Umbilical cord (tissue), 2 donors: ENCODE measurements around the gene DLD. TPM values are rescaled to one million over a fixed set of nuclear protein-coding genes. Genes with fewer than 3 reads are reported as not detected.
"Not testable (repeated sequence)": the region's sequence is repeated elsewhere in the genome, so short reads cannot be mapped to it uniquely, and the experiment has no call there.

Source experiments
- DNase-seq: peaks from one replicate; pipeline ENCODE4 v3.0.0-alpha.2; 2015; ENCODE audit warnings: low spot score
- total RNA-seq: library from RNA; depleted of rRNA; stranded (reverse); fragments of >200 nt; gene quantifications from one replicate; pipeline ENCODE4 v1.2.3, GENCODE V29; 2014; ENCODE audit warnings: low replicate concordance; ENCODE audit not compliant: insufficient read depth

DLD gene
- total RNA-seq, 1 donor from 2014 or later, result 69.1 TPM

DNA sequence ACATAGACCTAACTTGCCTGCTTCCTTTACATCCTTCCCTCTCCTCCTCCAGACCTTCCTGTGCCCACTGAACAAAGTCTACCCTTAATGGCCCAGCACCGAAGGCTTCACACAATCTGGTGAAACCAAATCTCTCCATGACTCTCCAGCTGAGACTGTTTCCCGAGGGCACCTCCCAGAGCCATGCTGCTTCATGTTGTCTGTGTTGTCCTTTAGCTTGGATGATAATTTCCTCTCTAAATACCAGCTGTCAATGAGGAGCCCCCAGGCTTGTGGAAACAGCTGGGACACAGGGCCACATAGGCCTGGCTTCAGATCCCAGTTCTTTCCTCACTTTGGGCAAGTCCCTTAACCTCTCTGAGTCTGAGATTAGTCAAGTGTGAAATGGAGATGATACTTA, 54.3 kb downstream of the DLD start:
- no peak for DNase-seq

DNA sequence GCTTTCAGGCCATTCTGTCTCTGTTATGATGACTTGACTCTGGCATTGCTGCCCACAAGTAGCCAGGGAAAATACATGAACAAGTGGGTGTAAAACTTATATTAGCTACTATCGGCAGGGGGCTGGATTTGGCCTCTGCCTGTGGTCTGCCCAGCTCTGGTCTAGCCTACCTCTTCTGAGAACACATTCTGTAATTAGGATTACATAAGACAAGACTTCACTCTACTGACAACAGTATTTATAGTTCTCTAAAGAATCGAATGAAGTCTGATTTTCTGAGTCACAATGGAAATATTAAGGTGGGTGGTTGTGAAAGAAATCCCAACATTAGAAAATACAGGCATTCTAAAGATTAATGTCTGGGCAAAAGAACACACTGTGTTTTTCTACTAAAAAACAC, 55.5 kb downstream of the DLD start:
- no peak for DNase-seq

DNA sequence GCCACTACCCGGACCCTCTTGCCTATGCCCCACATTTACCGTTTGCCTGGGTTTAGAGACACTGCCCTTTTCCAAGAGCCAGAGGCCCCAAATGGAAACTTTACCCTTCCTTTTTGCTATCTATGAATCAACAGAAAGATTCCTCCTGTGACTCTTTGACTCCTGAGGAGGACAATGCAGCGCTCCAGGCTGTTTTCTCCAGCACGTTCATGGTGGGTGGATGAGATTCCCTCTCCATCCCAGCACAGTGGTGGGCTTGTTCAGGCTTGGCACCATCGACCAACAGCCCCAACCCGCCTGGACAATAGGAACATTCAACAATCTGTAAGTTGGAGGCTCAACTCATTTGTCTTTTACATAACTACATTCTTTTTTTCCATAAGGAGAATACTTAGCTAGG, 55.9 kb downstream of the DLD start:
- no peak for DNase-seq

DNA sequence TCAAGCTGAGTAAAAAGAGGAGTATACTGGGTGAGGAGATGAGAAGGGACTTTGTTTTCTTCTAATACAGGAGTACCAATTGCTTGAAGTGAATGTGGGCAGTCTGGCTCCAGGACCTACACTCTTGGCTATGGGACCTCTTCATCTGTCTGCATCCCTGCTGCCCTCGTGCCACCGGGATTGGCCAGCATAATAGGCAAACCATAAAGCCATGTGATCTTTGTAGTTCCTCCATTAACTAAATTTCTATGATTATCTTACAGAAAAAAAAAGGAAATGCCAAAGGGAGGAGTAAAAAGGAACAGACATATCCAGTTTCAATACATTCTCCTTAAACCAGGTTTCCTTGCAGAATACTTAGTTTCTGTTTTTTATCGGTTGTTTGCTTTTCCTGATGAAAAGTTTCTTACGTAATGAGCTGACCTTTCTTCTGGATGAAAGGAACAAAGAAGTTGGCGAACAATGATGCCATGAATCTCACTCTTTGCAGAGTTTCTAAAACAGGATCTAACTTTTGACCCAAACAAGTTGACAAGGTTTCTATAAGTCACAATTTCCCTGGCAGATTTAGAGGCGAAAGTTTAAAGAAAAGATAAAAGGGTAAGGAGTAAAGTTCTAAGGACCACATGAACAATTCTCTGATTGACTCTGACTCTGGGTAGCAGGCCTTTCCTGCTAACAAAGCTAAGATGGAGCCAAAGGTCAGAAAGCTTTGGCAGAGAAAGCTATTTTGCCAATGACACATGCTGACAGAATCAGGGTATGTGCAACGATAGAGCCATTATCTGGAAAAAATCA, 57.9 kb downstream of the DLD start:
- peak; percentile 76 for DNase-seq

DNA sequence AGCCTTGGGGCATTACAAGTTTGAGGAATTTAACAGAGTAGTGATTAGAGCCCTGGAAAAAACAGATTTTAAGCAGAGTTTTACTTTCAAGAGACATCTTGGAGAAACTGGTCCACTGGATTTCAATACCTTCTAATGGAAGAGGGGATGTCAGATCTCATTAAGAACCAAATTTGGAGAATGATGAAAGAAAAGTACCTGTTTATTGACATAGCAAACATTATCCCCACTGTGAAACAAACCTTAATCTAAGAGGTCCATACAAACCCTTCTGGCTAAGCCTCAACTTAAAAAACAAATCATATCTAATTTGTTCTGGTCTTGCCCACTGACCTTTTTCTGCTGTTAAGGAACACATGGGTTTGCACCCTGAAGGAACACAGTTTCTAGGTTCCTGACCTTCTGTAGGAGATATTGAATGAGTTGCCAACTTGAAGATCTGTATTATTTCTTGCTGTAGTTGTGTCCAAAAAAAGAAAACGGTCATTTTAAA, 58.5 kb downstream of the DLD start:
- no peak for DNase-seq

DNA sequence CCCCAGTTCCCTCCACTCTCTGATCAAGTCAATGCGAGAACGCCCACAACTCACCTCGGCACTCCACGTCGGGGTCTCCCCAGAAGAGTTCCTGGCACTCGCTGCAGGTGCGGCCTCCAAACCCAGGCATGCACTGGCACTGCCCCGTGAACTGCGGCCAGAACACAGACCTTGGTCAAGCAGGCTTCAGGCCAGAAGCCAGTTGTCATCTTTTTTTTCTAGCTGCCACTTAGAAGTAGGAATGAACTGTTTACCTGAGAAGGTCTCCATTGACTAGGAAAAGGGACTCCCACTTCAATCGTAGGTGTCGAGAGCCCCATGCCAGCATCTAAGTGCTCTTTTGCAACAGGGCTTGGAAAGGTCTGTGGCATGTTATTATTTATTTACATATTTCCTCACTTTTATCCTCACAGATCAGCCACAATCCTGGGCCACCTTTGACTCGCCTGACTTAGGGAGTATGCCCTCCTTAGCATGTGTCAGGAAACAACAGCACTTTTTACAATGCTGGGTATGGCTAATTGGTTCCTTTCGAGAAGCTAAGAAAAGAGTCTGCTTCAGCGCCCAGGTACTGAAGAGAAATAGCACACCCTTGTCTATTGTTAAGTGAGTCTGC, 60.3 kb downstream of the DLD start:
- no peak for DNase-seq

DNA sequence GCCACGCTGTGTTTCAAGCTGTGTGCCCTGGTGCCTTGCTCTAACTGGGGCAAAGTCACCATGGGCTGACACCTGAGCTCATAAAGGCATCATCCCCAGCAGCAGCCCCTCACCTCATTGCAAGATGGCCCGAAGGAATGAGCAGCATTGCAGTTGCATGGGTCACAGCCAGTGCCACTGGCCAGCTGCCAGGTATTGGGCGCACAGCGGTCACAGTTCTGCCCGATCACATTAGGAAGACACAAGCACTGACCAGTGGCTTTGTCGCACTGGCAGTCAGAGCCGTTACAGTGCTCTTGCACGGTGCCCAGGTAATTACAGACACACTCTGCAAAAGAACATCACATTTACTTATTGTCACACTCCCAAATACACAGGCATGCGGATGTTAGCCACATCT, 60.9 kb downstream of the DLD start:
- DNase-seq, result no peak

DNA sequence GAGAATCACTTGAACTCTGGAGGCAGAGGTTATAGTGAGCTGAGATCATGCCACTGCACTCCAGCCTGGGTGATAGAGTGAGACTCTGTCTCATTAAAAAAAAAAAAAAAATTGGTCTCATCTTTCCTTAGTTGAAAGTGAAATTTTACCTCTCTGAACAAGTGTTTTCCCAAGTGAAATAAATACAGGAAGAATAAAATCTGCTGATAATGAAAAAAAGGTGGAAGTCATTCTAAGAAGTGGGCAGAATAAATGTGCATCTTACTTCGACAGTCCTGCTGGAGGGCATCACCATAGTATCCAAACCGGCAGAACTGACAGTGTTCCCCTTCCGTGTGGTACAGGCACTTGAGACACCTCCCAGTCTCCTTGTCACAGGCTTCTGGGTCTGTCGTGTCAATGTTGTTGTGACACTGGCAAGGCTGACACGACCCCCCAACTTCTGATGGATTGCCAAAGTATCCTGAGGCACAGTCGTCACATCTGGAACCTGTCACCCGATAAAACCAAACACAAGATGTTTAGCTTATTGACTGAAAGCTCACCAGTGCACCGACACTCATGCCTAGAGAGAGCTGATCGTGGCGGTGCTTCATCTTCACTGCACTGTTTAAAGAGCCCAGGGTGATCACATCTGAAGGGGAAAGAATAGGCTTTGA, 62.4 kb downstream of the DLD start:
- DNase-seq, result no peak

DNA sequence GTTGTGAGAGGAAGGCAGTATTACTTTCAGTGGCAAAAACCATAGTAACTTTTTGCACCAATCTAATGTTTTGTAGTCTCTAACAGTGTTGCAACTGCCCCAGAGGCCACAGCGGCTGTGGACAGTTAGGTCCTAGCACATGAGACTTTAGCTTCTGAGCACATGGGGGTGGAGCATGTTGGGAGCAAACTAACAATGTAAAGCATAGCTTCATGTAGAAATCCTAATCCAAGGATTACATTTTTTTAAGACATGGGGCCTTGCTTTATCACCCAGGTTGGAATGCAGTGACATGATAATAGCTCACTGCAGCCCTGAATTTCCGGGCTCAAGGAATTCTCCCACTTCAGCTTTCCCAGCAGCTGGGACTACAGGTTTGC, 62.9 kb downstream of the DLD start:
- DNase-seq, result no peak

DNA sequence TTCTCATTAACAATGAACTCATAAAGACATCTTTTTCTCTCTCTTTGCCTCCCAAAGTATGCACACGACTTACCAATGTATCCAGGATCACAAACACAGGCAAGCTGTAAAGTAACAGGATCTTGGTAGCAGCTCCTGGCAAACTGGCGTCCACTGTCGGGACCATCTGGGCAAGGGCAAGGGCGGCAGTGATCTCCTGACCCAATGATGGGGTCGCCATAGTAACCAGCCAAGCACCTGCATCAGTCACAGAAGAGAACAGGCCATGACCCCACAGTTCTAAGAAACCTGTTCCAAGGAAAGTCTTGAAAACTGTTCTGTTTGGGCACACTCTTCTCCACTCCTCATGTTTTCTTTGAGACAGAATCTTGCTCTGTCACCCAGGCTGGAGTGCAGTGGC, 64.4 kb downstream of the DLD start:
- no peak for DNase-seq

DNA sequence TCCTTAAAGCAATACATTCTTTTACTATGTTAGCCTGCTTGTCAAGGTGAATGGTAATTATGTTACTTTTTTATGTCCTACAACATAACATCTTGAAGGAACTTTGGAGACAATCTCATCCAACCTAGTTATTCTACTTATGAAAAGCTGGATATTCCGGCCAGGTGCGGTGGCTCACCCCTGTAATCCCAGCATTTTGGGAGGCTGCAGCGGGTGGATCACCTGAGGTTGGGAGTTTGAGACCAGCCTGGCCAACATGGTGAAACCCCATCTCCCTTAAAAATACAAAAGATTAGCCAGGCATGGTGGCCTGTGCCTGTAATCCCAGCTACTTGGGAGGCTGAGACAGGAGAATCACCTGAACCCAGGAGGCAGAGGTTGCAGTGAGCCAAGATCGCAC, 66.0 kb downstream of the DLD start:
- not testable (repeated sequence) for DNase-seq

DNA sequence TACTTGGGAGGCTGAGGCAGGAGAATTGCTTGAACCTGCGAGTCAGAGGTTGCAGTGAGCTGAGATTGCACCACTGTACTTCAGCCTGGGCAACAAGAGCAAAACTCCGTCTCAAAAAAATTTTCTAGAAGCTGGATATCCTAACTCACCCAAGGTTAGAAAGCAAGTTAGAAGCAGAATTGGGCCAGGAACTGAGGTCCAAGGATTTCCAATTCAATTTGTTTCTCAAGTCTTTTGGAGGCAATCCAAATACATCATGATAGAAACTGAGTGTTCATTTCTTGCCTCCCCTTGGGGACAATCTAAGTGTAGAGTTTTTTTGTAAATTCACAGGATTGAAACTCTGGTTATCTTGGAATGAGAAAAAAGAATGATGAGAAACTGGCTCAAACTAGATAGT, 66.5 kb downstream of the DLD start:
- DNase-seq, result no peak

DNA sequence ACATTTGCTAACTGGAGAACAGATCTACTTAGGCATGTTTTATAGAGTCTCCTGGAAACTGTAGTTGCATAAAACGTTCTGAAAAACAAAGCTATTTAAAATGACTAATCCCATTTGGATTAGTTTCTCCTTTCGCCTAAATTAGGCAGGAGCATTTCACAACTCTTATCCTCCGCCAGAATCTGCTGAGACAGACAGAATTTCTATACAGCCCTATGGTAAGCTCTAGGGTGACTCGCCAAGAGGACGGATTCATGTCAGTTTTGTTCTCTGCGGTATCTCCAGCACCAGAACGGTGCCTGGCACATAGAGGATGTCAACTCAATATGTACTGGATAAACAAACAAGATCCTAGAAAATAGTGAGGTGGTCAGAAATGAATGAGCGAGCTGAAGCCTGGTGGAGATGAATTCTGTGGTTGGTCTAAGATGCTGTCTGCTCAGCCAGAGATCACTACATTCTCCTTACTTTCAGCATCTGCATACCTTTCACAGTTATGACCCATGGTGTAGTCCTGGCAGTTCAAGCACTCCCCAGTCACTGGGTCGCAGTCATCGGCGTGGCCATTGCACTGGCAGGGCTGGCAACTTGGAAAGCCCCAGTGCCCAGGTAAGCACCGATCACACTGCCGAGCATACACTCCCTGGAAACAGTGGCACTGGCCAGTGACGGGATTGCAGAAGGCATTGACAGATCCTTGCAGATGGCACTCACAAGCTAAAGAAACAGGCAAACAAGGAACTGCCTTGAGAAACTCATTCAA, 68.0 kb downstream of the DLD start:
- DNase-seq, result no peak

DNA sequence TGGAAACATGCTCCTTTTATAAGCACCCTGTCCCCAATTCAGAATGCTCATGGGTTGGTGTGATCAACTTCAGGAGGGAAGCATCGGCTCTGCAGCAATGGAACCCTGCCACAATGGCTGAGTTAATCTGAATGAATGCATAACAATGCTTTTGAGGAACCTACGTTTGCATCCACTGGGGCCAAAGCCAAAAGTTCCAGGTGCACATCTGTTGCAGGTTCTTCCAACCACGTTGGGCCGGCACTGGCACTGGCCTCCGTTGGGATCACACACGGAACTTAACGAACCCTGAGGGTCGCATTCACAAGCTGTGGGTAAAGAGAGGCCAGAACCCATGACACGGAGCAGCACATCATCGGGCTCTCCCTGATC, 68.5 kb downstream of the DLD start:
- no peak for DNase-seq

DNA sequence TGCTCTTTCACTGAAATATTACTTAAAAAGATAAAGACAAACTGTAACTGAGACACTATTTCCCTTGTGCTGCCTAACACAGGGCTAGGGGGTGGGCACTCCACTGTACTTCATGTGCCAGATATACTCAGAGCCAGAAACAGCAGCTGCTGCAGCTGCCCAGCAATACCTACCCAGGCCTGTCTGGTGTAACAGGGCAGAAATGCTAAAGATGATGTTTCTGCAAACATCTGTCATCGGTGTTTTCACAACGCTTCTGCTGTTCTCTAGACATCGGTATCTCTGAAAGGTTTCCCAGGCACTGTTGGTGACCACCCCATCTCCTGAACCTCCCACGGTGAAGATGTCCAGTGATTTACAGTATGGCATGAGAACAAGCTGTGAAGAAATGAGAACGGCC, 69.3 kb downstream of the DLD start:
- DNase-seq, result no peak

DNA sequence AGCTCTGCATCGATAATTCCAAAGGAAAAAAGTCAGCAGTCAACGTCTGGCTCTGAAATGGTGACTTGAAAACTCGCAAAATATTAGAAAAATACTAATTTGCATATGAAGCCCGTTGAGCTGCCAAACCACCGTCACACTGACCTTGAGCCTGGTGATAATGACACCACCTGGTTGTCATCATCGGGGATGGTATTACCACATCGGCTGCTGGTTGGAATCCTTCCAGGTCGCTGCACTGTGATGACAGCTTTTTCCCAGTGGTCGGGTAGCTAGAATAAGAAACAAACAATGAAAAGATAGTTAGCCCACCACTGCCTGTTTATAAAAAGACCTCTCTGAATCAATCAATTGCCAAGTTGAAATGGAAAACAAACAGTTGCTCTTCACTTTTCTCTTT, 70.4 kb downstream of the DLD start:
- DNase-seq, result no peak

DNA sequence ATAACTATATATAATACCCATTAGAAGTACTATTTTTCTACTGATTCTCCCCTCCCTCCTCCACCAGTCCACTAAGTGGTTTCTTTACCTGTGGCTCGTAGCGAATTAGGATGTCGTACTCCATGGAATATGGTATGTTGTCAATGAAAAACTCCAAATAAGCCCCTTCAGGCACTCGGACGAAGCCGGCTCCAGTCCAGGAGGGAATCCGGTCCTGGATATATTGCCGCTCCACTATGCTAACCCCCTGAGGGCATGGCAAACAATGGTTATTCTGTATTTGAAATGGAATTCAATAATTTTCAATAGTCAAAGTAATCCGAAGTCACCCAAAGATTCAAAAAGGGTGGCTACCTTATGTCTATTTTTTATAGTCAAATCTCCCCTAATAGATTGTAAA, 71.8 kb downstream of the DLD start:
- DNase-seq, result no peak

DNA sequence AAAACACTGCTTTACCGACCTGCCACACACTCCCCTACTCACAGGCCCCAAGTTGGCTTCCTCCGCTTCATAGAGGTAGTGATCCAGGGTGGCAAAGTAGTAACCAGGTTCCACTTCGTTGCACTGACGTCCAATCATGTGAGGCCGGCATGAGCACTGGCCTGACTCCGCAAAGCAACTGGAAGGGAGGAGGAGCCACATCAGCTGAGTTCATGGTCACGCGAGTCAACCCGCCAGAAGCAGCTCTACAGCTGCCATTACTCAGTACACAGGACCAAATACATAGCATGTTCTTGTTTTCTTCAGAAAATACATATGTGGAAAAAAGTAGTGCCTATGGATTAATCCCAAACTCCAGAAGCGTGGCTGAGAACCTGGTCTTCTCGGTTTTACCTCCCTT, 73.5 kb downstream of the DLD start:
- DNase-seq, result no peak

DNA sequence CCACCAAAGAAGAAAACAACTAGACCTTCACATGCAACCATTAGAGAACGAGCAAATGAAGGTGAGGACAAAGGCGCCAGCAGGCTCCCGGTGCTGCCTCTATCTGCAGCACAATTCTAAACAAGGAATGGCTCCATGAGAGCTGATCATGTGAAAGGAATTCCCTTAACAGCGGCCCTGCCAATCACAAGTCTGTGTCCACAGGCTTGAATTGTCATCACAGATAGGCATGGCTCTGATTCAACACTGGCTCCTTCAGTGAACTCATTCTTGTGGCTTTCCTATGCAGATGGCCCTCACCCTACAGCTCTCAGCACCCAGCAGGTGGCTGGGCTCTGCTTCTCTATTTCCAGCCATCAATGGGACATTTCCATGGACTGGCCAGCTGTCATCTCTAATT, 75.7 kb downstream of the DLD start:
- no peak for DNase-seq

DNA sequence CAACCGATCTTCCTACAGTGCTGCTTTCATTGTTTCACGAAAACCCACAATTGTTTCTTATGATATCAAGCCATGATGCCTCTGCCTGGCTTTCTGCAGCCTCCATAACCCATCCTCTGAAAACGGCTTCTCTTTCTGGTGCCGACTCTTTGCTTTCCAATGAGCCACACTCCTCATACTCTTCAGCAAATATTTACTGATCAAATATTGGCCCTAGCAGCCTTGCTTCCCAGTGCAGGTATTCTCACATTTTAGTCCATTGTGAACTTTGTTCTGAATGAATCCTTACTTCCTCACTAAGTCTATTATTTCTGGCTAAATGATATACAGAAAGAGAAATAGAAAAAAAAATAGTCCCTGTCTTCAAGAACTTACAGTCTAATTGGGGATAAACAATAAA, 76.4 kb downstream of the DLD start:
- no peak for DNase-seq

DNA sequence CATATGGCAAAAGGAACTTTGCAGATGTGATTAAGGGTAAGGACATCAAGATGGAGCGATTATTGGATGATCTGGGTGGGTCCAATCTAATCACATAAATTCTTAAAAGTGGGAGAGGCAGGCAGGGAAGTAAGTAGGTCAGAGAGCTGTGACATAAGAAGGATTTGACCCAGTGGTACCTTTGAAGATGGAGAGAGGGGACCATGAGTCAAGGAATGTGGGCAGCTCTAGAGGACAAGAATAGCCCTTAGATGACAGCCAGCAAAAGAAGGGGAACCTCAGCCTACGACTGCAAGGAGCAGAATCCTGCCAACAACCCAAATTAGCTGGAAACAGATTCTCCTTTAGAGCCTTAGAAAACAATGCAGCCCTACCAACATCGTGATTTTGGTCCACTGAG, 77.5 kb downstream of the DLD start:
- no peak for DNase-seq

DNA sequence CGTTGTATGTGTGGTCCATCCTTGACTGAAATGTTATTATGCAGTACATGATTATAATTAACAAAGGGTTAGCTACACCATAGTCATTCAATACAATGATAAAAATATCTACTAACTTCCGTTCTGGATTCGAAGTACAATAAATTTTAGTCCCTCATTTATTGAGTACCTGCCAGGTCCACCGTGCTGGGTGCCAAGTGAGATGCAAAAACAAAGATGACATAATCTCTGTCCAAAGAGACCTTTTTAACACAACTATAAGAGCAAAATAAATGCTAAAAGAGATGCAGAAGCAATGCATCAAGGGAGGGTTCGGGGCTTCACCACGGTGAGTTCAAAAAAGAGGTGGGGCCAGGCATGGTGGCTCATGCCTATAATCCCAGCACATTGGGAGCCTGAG, 78.9 kb downstream of the DLD start:
- DNase-seq, result no peak
